Activated T-cell treated with anti-CD3 and anti-CD28 coated beads for 4 hours (primary cell): ENCODE measurements around the gene CADPS.

Experiments used
- DNase-seq: peaks from one replicate; pipeline ENCODE4 v3.0.0-alpha.2; 2020

The CADPS gene

DNA sequence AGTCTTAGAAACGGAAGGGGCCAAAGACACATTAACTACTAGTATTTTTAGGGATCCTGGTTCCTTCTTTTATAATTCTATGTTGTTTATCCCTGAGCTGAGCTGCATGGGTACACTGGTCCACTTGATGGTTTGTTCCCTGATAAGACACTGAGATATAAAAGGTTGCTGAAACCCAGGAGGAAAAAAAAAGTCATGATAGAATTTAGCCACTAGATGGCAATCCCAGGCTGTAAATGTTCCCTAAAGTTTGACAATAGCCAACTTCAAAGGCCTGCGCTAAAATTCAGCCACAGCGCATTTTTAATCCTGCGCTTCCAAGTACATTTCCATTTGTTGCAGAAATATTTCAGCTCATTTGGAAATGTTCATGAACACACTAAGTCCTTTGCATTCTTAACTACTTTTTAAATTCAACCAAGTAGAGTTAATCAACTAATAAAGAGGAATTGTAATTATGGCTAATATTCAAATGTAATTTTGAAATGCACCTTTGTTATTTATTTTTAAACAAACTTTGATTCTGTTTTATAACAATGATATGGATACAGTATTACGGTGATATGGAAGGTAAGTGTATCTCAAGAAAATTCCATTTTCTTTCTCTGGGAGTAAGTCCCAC, 252.6 kb downstream of the CADPS start:
- no peak for DNase-seq

DNA sequence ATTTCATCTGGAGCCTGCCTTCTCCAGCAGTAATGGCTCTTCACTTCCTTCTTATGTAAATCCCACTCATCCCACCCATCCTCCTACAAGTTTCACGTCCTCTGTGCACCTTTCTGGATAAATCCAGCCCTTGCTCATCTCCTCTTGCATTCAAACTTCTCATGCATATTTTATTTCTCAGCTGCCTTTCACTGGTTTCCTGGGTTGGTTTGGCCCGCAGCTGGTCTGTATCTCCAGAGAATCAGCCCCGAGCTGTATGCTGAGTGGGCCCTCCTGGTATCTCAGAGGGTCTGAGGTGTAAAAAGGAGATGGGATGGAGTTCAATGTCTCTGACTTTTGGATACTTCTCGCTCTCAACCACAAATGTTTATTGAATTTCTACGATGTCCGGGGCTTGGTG, 253.3 kb downstream of the CADPS start:
- DNase-seq = no peak

- DNase-seq = no peak
These were observed 254.0 kb downstream of the CADPS start for GRCh38 chr3:62621176-62621575.

DNA sequence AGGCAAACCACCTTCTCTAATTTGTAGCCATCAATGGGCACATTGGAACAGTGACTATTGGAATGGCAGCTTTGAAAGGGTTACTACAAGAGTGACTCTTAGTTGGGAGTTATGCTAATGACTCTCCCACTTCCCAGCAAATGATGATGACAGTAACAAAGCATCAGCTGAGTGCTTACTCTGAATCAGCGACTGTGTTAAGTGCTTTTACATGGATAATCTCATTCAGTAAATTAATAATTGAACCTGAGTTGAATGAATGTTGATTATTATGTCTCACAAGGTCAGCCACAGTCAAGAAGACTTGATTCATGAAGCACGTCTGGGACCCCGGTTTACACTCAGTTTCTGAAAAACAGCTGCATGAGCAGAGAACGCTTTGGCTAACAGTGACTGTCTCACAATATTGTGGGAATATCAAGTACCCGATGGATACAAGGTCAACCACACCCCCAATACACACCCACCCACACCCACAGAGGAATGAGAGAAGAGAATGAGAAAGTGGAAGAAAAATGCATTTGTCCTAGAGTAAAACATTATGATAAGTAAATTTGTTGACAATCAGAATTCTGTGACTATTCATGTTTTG, 259.9 kb downstream of the CADPS start:
- DNase-seq = no peak

- no peak for DNase-seq
These were observed 260.7 kb downstream of the CADPS start for GRCh38 chr3:62614527-62614926.

DNA sequence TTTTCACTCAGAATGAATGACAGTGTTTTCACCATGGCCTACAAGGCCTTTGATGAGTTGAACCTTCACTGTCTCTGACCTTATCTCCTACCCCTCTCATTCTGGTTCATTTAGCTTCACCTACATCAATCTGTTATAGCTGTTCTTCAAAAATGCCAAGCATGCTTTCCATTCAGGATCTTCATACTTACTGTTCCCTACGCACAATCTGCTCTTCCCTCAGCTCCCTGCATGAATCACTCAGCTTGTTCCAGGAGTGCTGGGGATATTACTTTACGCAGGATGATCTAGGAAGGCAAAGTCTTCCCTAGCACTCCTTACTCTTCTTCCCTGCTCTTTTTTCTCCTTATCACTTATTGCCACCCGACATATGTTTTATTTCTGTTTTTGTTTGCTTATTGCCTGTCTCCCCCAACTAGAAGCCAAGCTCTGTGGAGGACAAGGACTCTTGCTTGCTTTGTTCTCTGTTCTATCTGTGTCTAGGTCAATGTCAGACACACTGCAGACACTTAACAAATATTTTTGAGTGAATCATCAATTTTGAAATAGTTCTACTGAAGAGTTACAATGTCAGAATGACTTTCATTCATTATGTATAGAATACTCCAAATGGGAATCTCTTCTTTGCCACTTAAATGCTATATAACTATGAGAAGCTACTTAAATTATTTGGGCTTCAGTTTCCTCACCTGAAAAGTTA, 263.5 kb downstream of the CADPS start:
- no peak for DNase-seq

- no peak for DNase-seq
These were observed 267.8 kb downstream of the CADPS start for GRCh38 chr3:62607287-62608029.

GRCh38 chr3:62605413-62606068, 269.7 kb downstream of the CADPS start:
- DNase-seq = no peak

GRCh38 chr3:62604751-62605351, 270.4 kb downstream of the CADPS start:
- DNase-seq = no peak

DNA sequence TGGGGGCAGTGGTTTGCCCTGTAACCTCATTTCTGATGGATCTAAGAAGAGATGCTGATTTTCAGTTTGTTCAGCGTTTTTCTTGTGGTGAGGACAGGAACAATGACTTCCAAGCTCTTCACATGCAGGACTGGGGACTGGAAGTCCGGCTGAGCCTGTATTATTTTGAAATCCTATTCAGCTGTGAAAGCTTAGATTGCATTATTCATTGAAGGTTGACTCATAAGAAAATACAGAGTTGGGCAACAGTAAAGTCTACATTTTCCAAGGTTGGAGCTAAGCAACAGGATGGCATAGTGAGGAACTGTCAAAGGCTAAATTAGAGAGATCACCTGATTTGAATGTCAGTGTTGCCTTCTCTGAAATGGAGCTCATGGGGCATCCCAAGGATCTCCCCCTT, 270.9 kb downstream of the CADPS start:
- no peak for DNase-seq

DNA sequence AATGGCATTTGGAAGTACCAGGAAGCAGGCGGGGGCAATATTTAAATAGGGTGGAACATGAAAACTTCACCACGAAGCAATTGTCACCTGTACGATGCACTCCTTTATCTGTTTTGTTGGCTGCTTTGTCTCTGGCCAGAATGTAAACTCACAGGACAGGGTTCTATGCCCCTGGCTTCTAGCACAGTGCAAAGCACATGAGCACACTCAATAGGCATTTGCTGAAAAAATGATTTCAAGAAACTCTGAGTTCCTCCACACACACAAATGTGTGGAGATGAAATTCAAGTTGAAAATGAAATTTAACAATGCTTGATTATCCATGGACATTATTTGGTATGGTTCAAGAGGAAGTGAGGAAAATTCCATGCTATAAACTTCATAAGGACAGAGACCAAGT, 272.2 kb downstream of the CADPS start:
- DNase-seq = no peak

DNA sequence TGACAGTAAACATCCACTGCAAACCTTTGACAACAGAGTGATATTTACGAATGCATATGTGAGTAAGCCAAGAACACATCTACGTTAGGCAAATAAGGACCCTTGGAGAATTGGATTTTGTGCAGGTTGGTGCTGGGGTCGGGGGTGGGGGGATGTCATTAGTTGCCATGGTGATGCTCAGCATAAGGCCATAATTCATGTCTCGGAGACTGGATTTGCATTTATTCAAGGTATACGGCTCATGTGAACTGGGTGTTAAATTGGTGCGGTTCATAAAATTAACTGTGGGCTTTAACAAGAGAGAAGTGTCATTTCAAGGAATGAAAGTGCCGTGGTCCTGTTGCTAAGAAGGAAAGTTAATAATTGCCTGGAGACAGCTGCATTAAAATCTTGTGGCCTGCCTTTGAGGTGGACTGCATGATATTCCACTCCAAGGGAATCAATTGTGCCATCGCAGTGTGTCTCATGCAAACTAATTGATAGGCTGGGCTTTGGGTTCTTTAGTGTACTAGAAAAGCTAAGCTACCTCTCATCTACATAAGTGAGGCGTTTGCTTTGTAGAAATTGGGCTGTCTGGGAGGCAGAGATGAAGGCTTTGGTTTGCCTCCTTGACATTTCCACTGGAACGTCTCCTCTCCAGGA, 273.0 kb downstream of the CADPS start:
- no peak for DNase-seq

DNA sequence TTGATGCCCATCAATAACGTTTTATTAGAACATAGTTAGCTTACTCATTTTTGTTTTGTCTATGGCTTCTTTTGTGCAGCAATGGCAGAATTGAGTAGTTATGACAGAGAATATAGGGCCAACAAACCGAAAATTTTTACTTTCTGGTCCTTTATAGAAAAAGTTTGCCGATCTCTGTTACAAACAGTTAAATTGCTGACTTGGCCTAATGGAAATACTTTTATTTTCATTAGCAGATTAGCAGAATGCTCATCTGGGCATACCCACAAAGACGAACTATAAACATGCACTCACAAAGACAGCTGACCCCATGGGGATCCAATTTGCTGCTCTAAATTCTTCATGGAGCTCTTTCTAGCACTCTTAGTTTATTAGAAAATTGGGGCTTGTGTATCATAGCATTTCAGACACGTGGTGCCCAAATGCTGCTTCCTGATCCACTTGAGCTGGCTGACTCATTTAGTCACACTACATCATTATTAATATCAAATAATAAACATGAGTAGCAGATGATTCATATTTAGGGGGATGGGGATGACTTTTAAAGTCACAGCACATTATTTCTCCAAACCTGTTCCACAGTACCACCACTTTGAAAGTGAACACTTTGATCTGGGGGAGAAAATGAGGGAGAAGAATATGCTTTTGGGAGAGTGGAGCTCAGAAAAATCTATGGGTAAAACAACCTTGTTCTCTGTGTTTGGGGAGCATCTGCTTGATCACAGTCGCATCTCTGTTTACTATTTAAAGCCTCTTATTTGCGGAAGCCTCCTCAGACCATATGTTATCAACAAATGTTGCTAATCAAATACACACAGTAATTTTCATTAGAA, 273.8 kb downstream of the CADPS start:
- DNase-seq = no peak

- DNase-seq = no peak
These were observed 275.2 kb downstream of the CADPS start for GRCh38 chr3:62600033-62600432.

DNA sequence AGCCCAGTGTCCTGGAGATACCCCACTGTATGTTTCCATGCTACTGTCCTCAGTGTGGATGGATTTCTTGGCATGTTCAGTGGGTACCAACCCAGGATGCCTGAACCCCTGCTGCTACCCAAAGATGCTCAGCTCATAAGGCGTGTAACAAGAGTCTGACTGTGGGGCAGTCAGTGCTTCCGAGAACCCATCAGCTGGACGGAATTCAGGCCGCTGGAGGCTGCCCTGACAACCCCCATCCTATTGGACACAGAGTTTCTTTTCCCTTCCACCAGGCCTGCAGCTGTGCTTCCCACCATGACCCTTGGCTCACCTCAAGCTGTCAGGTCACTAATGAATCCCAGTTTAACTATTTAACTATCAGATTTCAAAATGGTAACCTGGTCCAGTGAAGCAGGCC, 277.7 kb downstream of the CADPS start:
- DNase-seq = no peak

- no peak for DNase-seq
These were observed 282.8 kb downstream of the CADPS start for GRCh38 chr3:62592408-62592807.

DNA sequence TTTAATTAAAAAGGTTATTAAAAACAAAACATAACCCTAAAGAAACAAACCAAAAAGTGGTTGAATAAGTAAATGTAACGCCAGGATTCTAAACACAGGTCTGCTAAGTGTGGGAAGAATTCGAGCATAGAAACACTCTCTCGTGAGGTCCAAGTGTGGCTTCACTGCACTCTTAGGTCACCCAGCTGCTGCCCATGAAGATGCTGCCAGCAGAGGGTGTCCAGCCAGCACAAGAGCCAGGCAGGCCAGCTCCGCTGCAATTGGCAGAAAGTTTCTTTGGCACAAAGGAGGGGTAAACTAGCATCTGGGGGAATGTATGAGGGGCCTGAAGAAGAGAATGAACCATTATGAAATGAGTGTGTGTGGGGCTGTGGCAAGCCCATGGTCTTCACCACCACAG, 286.1 kb downstream of the CADPS start:
- no peak for DNase-seq

DNA sequence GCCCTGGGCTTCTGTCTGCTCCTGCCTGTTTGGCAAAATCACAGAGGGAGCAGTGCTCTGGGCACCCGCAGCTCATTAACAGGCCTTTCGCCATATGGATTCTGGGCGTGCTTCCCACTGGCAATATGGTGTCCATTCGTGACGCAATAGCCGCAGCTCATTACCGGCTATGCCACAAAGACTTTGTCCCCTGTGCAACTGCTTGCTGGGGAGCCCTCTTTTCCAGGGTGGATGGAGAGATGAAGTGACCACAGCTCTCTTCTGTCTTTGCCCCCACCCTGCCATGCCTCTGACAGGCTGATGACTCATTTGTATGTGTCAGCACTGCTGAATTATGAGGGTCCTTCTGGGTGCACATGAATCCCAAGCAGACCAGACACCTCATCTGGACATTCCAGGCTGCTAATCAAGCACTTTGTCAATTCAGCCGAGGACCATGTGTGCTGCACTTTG, 287.6 kb downstream of the CADPS start:
- DNase-seq = no peak

DNA sequence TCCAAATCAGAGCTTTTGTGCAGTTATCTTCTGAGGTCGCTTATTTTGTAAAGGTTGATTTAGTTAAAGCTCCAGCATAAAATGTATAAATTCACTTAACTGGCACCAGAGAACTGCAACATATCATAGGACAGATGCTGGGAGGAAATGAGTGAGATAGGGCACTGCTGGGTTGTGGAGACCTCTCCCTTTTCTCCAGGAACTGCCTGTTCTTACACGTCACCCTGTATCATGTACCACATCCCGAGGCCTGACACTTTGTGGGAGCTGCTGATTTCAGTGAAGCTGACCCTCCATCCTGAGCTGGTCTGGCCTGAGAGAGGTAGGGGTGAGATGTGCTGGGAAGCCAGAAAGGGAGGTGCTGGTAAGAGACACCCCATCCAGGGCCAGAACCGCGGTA, 288.0 kb downstream of the CADPS start:
- DNase-seq = no peak

- no peak for DNase-seq
These were observed 288.9 kb downstream of the CADPS start for GRCh38 chr3:62586356-62586755.

- no peak for DNase-seq
These were observed 289.4 kb downstream of the CADPS start for GRCh38 chr3:62585861-62586260.
